BJ (cell line): Measurements from ENCODE around the gene SS18. TPM values are rescaled to one million over a fixed set of nuclear protein-coding genes. Genes with fewer than 3 reads are reported as not detected.

Source experiments
- CTCF ChIA-PET: fragments of 350-600 bp; formaldehyde crosslinking; extraction: SDS; loops from one replicate; lab custom pipeline; 2021; ENCODE audit warnings: antibody characterized with exemption, inconsistent platforms; lab: Yijun Ruan, JAX
- POLR2A ChIA-PET: fragments of 300-600 bp; sonication (Branson Sonifier 250); formaldehyde crosslinking; extraction: SDS; loops from one replicate; lab custom pipeline; 2021; ENCODE audit warnings: antibody characterized with exemption; lab: Charles Lee
- DNase-seq: peaks from one replicate; pipeline ENCODE4 v3.0.0-alpha.2; 2011; ENCODE audit warnings: low read depth
- H3K27me3 ChIP-seq: 2 replicates; pipeline ENCODE4 v1.6.0; 2011; ENCODE audit warnings: low read length; ENCODE audit not compliant: control insufficient read depth, insufficient read depth
- H3K36me3 ChIP-seq: 2 replicates; pipeline ENCODE4 v1.5.1; 2011; ENCODE audit warnings: low read length; ENCODE audit not compliant: control insufficient read depth, insufficient read depth
- H3K4me3 ChIP-seq: 2 replicates; pipeline ENCODE4 v1.5.1; 2011; ENCODE audit warnings: low read depth, mild to moderate bottlenecking, control low read depth, low read length
- polyA plus RNA-seq: library from polyadenylated mRNA; depleted of rRNA; stranded (reverse); fragments of >200 nt; gene quantifications from 2 replicates; pipeline ENCODE4 v1.2.3, GENCODE V29; 2011
- TF ChIP-seq, protein P1 (sequence below): IDR thresholded peaks from 2 replicates; pipeline ENCODE4 v1.5.1; 2011; ENCODE audit warnings: low read depth, mild to moderate bottlenecking, control low read depth, inconsistent platforms, low read length, moderate library complexity; ENCODE audit not compliant: insufficient read depth

Gene SS18
- polyA plus RNA-seq, 1 experiment = 163 TPM

DNA sequence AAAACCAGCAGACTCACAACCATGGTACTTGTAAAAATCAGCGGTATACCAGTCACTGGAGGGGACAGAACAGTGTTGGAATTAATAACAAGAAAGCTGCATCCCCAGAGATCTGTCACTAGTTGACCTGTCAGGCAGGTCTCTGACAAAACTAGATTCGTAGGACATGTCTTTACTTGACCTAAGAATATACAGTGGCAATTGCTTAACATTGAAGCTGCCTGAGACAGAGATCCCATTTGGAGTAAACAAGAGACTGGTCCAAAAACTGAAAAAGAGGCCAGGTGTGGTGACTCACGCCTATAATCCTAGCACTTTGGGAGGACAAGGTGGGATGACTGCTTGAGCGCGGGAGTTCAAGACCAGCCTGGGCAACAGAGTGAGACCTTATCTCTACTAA lies 7.2 kb upstream of the SS18 start:
- TF ChIP-seq, protein P1, sequence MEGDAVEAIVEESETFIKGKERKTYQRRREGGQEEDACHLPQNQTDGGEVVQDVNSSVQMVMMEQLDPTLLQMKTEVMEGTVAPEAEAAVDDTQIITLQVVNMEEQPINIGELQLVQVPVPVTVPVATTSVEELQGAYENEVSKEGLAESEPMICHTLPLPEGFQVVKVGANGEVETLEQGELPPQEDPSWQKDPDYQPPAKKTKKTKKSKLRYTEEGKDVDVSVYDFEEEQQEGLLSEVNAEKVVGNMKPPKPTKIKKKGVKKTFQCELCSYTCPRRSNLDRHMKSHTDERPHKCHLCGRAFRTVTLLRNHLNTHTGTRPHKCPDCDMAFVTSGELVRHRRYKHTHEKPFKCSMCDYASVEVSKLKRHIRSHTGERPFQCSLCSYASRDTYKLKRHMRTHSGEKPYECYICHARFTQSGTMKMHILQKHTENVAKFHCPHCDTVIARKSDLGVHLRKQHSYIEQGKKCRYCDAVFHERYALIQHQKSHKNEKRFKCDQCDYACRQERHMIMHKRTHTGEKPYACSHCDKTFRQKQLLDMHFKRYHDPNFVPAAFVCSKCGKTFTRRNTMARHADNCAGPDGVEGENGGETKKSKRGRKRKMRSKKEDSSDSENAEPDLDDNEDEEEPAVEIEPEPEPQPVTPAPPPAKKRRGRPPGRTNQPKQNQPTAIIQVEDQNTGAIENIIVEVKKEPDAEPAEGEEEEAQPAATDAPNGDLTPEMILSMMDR = no peak
- ChIA-PET POLR2A (no interaction called here), CTCF (no interaction called here)
- Histone ChIP-seq H3K4me3 (no peak overlapping the region), H3K36me3 (no peaks in the 10 kb centered on the region), H3K27me3 (no peaks in the 10 kb centered on the region)
- DNase-seq = no peak

DNA sequence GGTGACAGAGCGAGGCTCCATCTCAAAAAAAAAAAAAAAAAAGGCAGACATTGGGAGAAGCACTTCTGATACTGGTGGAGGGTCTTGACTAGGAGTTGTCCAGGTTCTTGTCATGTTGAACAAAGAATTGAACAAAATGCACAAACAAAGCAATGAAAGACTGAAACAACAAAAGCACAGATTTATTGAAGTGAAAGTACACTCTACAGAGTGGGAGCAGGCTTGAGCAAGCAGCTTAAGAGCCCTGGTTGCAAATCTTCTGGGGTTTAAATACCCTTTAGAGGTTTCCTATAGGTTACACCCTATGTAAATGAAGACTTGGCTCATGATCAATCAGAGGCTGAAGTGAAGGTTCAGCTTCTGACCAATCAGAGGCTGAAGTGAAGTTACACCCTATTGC lies 6.4 kb upstream of the SS18 start:
- no peak for DNase-seq
- Histone ChIP-seq H3K27me3 (no peaks in the 10 kb centered on the region), H3K36me3 (no peaks in the 10 kb centered on the region), H3K4me3 (no peak overlapping the region)
- TF ChIP-seq, protein P1 = no peak
- ChIA-PET CTCF (interaction anchor here (0.6 kb wide), 1 partner anchor 21 kb away, joined by 3 read pairs; no protein-coding TSS in a partner anchor), POLR2A (no interaction called here)

DNA sequence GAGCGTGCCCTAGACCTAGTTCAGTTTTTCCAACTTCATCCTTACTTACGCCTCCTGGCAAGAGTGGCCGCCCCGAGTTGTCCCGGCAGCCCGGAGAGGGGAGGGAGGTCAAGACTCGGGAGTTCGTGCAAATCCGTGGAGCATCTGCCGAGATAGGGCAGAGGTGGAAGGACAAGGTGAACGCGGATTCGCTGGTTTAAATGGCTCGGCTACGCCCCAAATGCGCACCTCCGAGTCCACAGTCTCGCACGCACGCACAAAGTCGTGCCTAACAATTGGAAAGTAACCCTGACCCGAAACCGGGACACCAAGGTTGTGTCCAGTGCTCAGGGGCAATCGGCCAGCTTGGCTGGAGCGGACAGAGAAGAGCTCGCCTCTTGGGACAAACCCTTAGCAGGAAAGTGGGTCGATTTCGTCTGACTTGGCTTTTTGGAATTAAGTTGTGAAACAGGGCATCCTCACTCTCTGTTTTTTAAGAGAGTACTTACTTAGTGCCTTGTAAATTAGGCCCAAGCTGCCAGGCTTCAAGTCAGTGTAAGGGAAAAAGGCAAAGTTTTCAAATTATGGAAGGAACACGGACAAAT lies 726 bp upstream of the SS18 start:
- Histone ChIP-seq H3K4me3 (peak overlapping the region; percentile 79), H3K27me3 (no peaks in the 10 kb centered on the region), H3K36me3 (no peaks in the 10 kb centered on the region)
- DNase-seq = no peak
- CTCF ChIA-PET = interaction anchor here (0.7 kb wide), 1 partner anchor 1492 kb away, joined by 3 read pairs; no protein-coding TSS in a partner anchor
- TF ChIP-seq, protein P1 = no peak
- POLR2A ChIA-PET = no interaction called here

DNA sequence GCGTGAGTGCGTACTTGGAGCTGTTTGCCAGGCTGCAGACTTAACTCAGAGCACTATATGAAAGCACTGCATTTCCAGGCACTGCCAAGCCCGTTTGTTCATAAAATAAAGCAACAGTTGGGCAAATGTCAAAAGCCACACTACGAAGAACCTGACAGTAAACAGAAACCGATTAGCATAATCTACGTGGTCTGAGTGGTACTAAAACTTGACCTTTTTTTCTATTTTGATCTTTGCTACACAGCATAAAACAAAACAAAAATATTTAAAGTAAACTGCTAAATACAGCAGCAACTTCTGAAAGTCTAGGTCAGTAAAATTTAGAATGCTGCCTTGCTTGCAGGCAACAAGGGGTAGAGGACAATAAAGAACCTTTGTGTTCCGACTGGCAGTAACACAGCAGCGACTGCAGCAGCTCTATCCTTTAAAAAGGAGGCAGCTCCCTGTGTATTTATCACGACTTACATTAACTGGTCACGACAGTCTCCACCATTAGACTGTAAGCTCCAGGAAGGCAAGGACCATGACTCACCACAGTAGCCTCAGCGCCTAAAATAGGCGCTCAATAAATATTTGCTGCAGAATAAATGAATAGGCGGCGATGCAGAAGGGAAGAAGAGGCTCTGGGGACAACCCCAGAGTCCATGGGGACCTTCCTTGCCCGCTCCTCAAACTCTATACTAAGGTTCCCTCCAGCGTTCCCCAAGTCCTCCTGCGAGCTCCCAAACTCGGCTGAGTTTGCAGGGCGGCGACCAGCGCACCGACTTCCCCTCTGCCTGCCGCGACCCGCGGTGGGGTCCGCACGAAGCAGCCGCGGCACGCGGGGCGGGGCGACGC lies 902 bp downstream of the SS18 start:
- TF ChIP-seq, protein P1 = no peak
- Histone ChIP-seq H3K36me3 (0 out of 2 replicates have a peak, but pooled peaks cover 1% of the 10 kb centered on the region), H3K4me3 (peak overlapping the region; percentile 79), H3K27me3 (no peaks in the 10 kb centered on the region)
- POLR2A ChIA-PET = no interaction called here
- CTCF ChIA-PET = no interaction called here
- no peak for DNase-seq

DNA sequence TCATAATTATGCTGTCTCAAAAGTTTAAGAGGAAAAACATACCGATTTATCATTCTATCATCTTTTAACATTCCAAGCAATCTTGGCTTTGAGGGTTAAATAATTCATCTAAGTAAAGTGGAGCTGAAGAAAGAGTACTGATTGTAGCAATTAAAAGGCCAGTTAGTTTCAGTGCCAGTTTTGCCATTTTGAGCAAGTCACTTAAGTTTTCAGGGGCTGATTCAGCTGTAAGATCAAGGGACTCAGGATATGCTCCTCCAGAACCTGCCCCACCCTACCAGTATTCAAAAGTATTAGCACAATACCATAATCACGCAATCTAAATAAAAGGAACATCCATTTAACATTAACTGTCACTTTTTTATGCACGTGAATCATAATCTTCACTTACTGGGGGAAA lies 1.9 kb downstream of the SS18 start:
- TF ChIP-seq, protein P1 = no peak
- peak overlapping the region; percentile 79 for H3K4me3 ChIP-seq
- ChIA-PET POLR2A (no interaction called here), CTCF (no interaction called here)
- H3K36me3 ChIP-seq = 0 out of 2 replicates have a peak, but pooled peaks cover 1% of the 10 kb centered on the region
- no peaks in the 10 kb centered on the region for H3K27me3 ChIP-seq
- no peak for DNase-seq
